H9 (cell line): ENCODE data around the gene CBS. TPM values are rescaled to one million over a fixed set of nuclear protein-coding genes. Genes with fewer than 3 reads are reported as not detected.
A peak's percentile ranks its signal among the peaks of the same experiment; 100 is the strongest.
"Not testable (repeated sequence)": the region's sequence is repeated elsewhere in the genome, so short reads cannot be mapped to it uniquely, and the experiment has no call there.

Source experiments
- DNase-seq: peaks from one replicate; pipeline ENCODE4 v3.0.0-alpha.2; 2017
- H2AFZ ChIP-seq: one replicate; pipeline ENCODE4 v1.6.1; 2013; ENCODE audit warnings: mild to moderate bottlenecking, low read length, control low read depth, moderate library complexity
- H2AK5ac ChIP-seq: 2 replicates; pipeline ENCODE4 v1.6.1; 2013; ENCODE audit warnings: low read length, control low read depth, mixed read lengths; ENCODE audit not compliant: insufficient read length
- H2BK120ac ChIP-seq: one replicate; pipeline ENCODE4 v1.6.1; 2013; ENCODE audit warnings: low read depth, mild to moderate bottlenecking, low read length, control low read depth, inconsistent platforms; ENCODE audit not compliant: poor library complexity, severe bottlenecking
- H2BK12ac ChIP-seq: 2 replicates; pipeline ENCODE4 v1.6.1; 2013; ENCODE audit warnings: low read length, control low read depth, mixed read lengths, low read depth; ENCODE audit not compliant: insufficient read length
- H2BK15ac ChIP-seq: 2 replicates; pipeline ENCODE4 v1.6.1; 2013; ENCODE audit warnings: low read depth, low read length, control low read depth
- H2BK20ac ChIP-seq: one replicate; pipeline ENCODE4 v1.6.1; 2013; ENCODE audit warnings: low read depth, mild to moderate bottlenecking, low read length, control low read depth, inconsistent platforms; ENCODE audit not compliant: poor library complexity, severe bottlenecking
- H2BK5ac ChIP-seq: 2 replicates; pipeline ENCODE4 v1.6.1; 2013; ENCODE audit warnings: low read length, control low read depth, mixed read lengths; ENCODE audit not compliant: insufficient read length
- H3K14ac ChIP-seq: 2 replicates; pipeline ENCODE4 v1.6.1; 2013; ENCODE audit warnings: low read length, control low read depth; ENCODE audit not compliant: insufficient read depth
- H3K18ac ChIP-seq: 2 replicates; pipeline ENCODE4 v1.6.1; 2013; ENCODE audit warnings: low read depth, mild to moderate bottlenecking, mixed read lengths, low read length, control low read depth; ENCODE audit not compliant: insufficient read length
- H3K23ac ChIP-seq: 2 replicates; pipeline ENCODE4 v1.6.1; 2013; ENCODE audit warnings: low read length, control low read depth, mixed read lengths, low read depth; ENCODE audit not compliant: insufficient read length
- H3K23me2 ChIP-seq: 2 replicates; pipeline ENCODE4 v1.6.1; 2013; ENCODE audit warnings: low read depth, mild to moderate bottlenecking, mixed read lengths, low read length, control low read depth; ENCODE audit not compliant: insufficient read length, poor library complexity, severe bottlenecking
- H3K27ac ChIP-seq: 2 replicates; pipeline ENCODE4 v1.5.1; 2013; ENCODE audit warnings: low read length, control low read depth, mixed read lengths, low read depth; ENCODE audit not compliant: insufficient read length
- H3K27me3 ChIP-seq: 2 replicates; pipeline ENCODE4 v1.6.1; 2013; ENCODE audit warnings: low read length, control low read depth, inconsistent platforms; ENCODE audit not compliant: insufficient read depth
- H3K4ac ChIP-seq: 2 replicates; pipeline ENCODE4 v1.6.1; 2013; ENCODE audit warnings: low read depth, mild to moderate bottlenecking, control low read depth, inconsistent platforms, low read length, moderate library complexity
- H3K4me1 ChIP-seq: 2 replicates; pipeline ENCODE4 v1.6.1; 2013; ENCODE audit warnings: low read length, control low read depth, inconsistent platforms; ENCODE audit not compliant: insufficient read depth
- H3K4me2 ChIP-seq: 2 replicates; pipeline ENCODE4 v1.6.1; 2013; ENCODE audit warnings: low read length, control low read depth, mixed read lengths; ENCODE audit not compliant: insufficient read length, insufficient read depth
- H3K56ac ChIP-seq: 2 replicates; pipeline ENCODE4 v1.6.1; 2013; ENCODE audit warnings: low read depth, mild to moderate bottlenecking, mixed read lengths, low read length, control low read depth; ENCODE audit not compliant: insufficient read length
- H3K79me1 ChIP-seq: 2 replicates; pipeline ENCODE4 v1.6.1; 2013; ENCODE audit warnings: low read depth, mild to moderate bottlenecking, moderate library complexity, low read length, control low read depth, inconsistent platforms; ENCODE audit not compliant: insufficient read depth, poor library complexity, severe bottlenecking
- H3K79me2 ChIP-seq: 2 replicates; pipeline ENCODE4 v1.6.1; 2013; ENCODE audit warnings: low read length, control low read depth, inconsistent platforms; ENCODE audit not compliant: insufficient read depth
- H3K9ac ChIP-seq: 2 replicates; pipeline ENCODE4 v1.6.1; 2013; ENCODE audit warnings: low read length, control low read depth, mixed read lengths; ENCODE audit not compliant: insufficient read length; ENCODE audit errors: extremely low read depth
- H3K9me3 ChIP-seq: one replicate; pipeline ENCODE4 v1.6.1; 2013; ENCODE audit warnings: low read depth, low read length, inconsistent platforms; ENCODE audit not compliant: control insufficient read depth
- H3T11ph ChIP-seq: one replicate; pipeline ENCODE4 v1.6.1; 2013; ENCODE audit warnings: mild to moderate bottlenecking, low read length, control low read depth, inconsistent platforms
- H4K20me1 ChIP-seq: one replicate; pipeline ENCODE4 v1.6.1; 2013; ENCODE audit not compliant: control insufficient read depth, insufficient read length, insufficient read depth
- H4K5ac ChIP-seq: 2 replicates; pipeline ENCODE4 v1.6.1; 2013; ENCODE audit warnings: low read depth, mild to moderate bottlenecking, mixed read lengths, low read length, control low read depth; ENCODE audit not compliant: insufficient read length
- H4K8ac ChIP-seq: replicated peaks from 2 replicates; pipeline ENCODE4 v1.6.1; 2013; ENCODE audit warnings: low read length, control low read depth, mixed read lengths, low read depth; ENCODE audit not compliant: insufficient read length
- H4K91ac ChIP-seq: 2 replicates; pipeline ENCODE4 v1.6.1; 2013; ENCODE audit warnings: low read depth, mild to moderate bottlenecking, moderate library complexity, mixed read lengths, low read length, control low read depth; ENCODE audit not compliant: insufficient read length
- H3K27ac Mint-ChIP-seq, 3 experiments: 2 replicates in 2 of 3; 3 replicates in 1 of 3; pipeline ENCODE4 v1.8.0; 2020 to 2021; ENCODE audit warnings: mixed read lengths in 3 of 3, mild to moderate bottlenecking in 1 of 3, moderate library complexity in 1 of 3
- H3K27me3 Mint-ChIP-seq: 2 replicates; pipeline ENCODE4 v1.8.0; 2021; ENCODE audit warnings: low read depth, mild to moderate bottlenecking, moderate library complexity, mixed read lengths
- H3K36me3 Mint-ChIP-seq, 3 experiments: 2 replicates in 2 of 3; 3 replicates in 1 of 3; pipeline ENCODE4 v1.8.0; 2020 to 2021; ENCODE audit warnings: low read depth in 3 of 3, mixed read lengths in 3 of 3; ENCODE audit not compliant: insufficient read depth in 1 of 3
- H3K4me1 Mint-ChIP-seq, 2 experiments: 2 replicates each; pipeline ENCODE4 v1.8.0; 2020; ENCODE audit warnings: mixed read lengths in 2 of 2
- H3K4me3 Mint-ChIP-seq, 2 experiments: 2 replicates in 1 of 2; 3 replicates in 1 of 2; pipeline ENCODE4 v1.8.0; 2020 to 2021; ENCODE audit warnings: mild to moderate bottlenecking in 2 of 2, mixed read lengths in 2 of 2, moderate library complexity in 1 of 2
- H3K9me3 Mint-ChIP-seq, 2 experiments: 2 replicates in 1 of 2; 3 replicates in 1 of 2; pipeline ENCODE4 v1.8.0; 2020; ENCODE audit warnings: mild to moderate bottlenecking in 2 of 2, mixed read lengths in 2 of 2, moderate library complexity in 1 of 2
- WGBS: extraction: QIAGEN DNeasy Blood & Tissue Kit; methylation state at CpG from one replicate; pipeline ENCODE4 v1.1.7; 2013; ENCODE audit warnings: missing lambda C conversion rate, low lambda C conversion rate, mixed read lengths; ENCODE audit not compliant: insufficient read length; ENCODE audit errors: extremely low coverage; 5-methylcytosine and 5-hydroxymethylcytosine counted together
- long read RNA-seq: library from polyadenylated mRNA; unstranded; transcript quantifications from one replicate; pipeline ENCODE4 v2.0.0, GENCODE V29; 2020
- total RNA-seq: library from RNA; stranded (reverse); gene quantifications from 2 replicates; pipeline ENCODE4 v1.2.1, GENCODE V29; 2021

The CBS gene
- total RNA-seq: 319 and 350 TPM in 2 replicates
- long read RNA-seq, transcript CBS-204 (17 exons, 2,605 nt): major isoform, 2,310 of 3,183 reads
- long read RNA-seq, transcript CBS-203 (17 exons, 2,453 nt): minor isoform, 66 of 3,183 reads
- long read RNA-seq, transcript CBS-210 (5 exons, 1,038 nt): minor isoform, 12 of 3,183 reads
- long read RNA-seq, partial matches to known transcripts: 183 of 3,183 reads
- long read RNA-seq, other reads (novel, unspliced or antisense): 610 of 3,183 reads

GRCh38 chr21:43075170-43076022 is at the start of gene CBS:
Gene CBS, minus strand, starts transcription at chr21:43075835. Its CDS starts 3,642 bp downstream, at chr21:43072193.
- H3K56ac ChIP-seq, H3T11ph ChIP-seq, H3K23me2 ChIP-seq, H2AFZ ChIP-seq, H3K27me3 ChIP-seq, H3K4ac ChIP-seq, H2AK5ac ChIP-seq, H4K5ac ChIP-seq, H2BK120ac ChIP-seq, H2BK20ac ChIP-seq, H3K79me1 ChIP-seq, H2BK15ac ChIP-seq, H3K23ac ChIP-seq, H2BK12ac ChIP-seq, H3K27ac Mint-ChIP-seq, H3K9me3 Mint-ChIP-seq, H2BK5ac ChIP-seq, H3K18ac ChIP-seq, H4K91ac ChIP-seq, H3K4me2 ChIP-seq, H3K27me3 Mint-ChIP-seq, H3K9ac ChIP-seq, H3K27ac ChIP-seq, DNase-seq, H3K4me1 ChIP-seq, H3K9me3 ChIP-seq, H3K14ac ChIP-seq, H3K4me1 Mint-ChIP-seq, H3K36me3 Mint-ChIP-seq, H4K8ac ChIP-seq, H4K20me1 ChIP-seq, H3K79me2 ChIP-seq: not testable (repeated sequence)
- H3K4me3 Mint-ChIP-seq: peak within 1 kb of the TSS in 1 of 2 experiments; percentile 54; a peak in 2 of 5 replicates
- no CpG with 5 or more reads among the region's 84 CpGs for WGBS

- H2BK120ac ChIP-seq, H3K27me3 ChIP-seq, H4K20me1 ChIP-seq, H3K4ac ChIP-seq, H2AK5ac ChIP-seq, H3K4me3 Mint-ChIP-seq, H2BK15ac ChIP-seq, H3K36me3 Mint-ChIP-seq, H3K4me1 Mint-ChIP-seq, H3K4me1 ChIP-seq, H3T11ph ChIP-seq, H3K27ac ChIP-seq, H2BK12ac ChIP-seq, H3K18ac ChIP-seq, H3K27ac Mint-ChIP-seq, H3K27me3 Mint-ChIP-seq, H2BK5ac ChIP-seq, H3K79me1 ChIP-seq, H3K4me2 ChIP-seq, H3K9me3 ChIP-seq, H4K5ac ChIP-seq, H3K14ac ChIP-seq, H4K8ac ChIP-seq, H2BK20ac ChIP-seq, H3K23me2 ChIP-seq, H3K9me3 Mint-ChIP-seq, H2AFZ ChIP-seq, H3K79me2 ChIP-seq, H3K9ac ChIP-seq, H3K56ac ChIP-seq, DNase-seq, H3K23ac ChIP-seq, H4K91ac ChIP-seq: not testable (repeated sequence)
- no CpG with 5 or more reads among the region's 4 CpGs for WGBS
Observed at GRCh38 chr21:43115956-43116355, 40.3 kb upstream of the CBS start.
